GM18502 (cell line): Measurements from ENCODE around the gene VPS16.

Experiments
- ATAC-seq: cut with Tn5 transposase; IDR thresholded peaks from one replicate; pipeline ENCODE4 v1.9.1; 2021; ENCODE audit warnings: mild to moderate bottlenecking; ENCODE audit not compliant: unreplicated experiment, poor library complexity

The VPS16 gene

GRCh38 chr20:2840138-2840966 is at the start of gene VPS16, which contains the start of gene PCED1A:
TSS of gene VPS16 (plus strand) at chr20:2840745. CDS start at chr20:2840775, 30 bp downstream.
TSS of gene PCED1A (minus strand) at chr20:2840655. CDS start at chr20:2839912, 743 bp downstream.
- peak; percentile 98 for ATAC-seq

- no peak for ATAC-seq
These were observed 47.1 kb upstream of the VPS16 start for GRCh38 chr20:2793471-2793870.

- ATAC-seq = no peak
These were observed 46.3 kb upstream of the VPS16 start for GRCh38 chr20:2794202-2794748.

GRCh38 chr20:2794866-2795447 is 45.6 kb upstream of the VPS16 start:
- no peak for ATAC-seq

GRCh38 chr20:2795451-2795850 is 45.1 kb upstream of the VPS16 start:
- ATAC-seq = no peak

GRCh38 chr20:2796011-2796660 is 44.4 kb upstream of the VPS16 start:
- no peak for ATAC-seq

GRCh38 chr20:2797136-2797983 is 43.2 kb upstream of the VPS16 start:
- no peak for ATAC-seq

- no peak for ATAC-seq
These were observed 42.3 kb upstream of the VPS16 start for GRCh38 chr20:2798095-2798805.

GRCh38 chr20:2798814-2799213 is 41.7 kb upstream of the VPS16 start:
- no peak for ATAC-seq

- ATAC-seq = no peak
These were observed 41.3 kb upstream of the VPS16 start for GRCh38 chr20:2799271-2799670.

- ATAC-seq = no peak
These were observed 40.6 kb upstream of the VPS16 start for GRCh38 chr20:2799688-2800520.

GRCh38 chr20:2800521-2801285 is 39.8 kb upstream of the VPS16 start, which contains the start of gene CPXM1:
TSS of gene CPXM1 (minus strand) at chr20:2800627. CDS start at chr20:2800572, 55 bp downstream.
- ATAC-seq = no peak

GRCh38 chr20:2801286-2801728 is 39.2 kb upstream of the VPS16 start:
- no peak for ATAC-seq

- no peak for ATAC-seq
These were observed 36.3 kb upstream of the VPS16 start for GRCh38 chr20:2804041-2804828.

GRCh38 chr20:2804852-2805688 is 35.5 kb upstream of the VPS16 start:
- ATAC-seq = no peak
